Epithelial cell of proximal tubule (primary cell): ENCODE measurements around the gene CDH23. TPM values are rescaled to one million over a fixed set of nuclear protein-coding genes. Genes with fewer than 3 reads are reported as not detected.
A peak's percentile ranks its signal among the peaks of the same experiment; 100 is the strongest.

Experiments
- DNase-seq: peaks from one replicate; pipeline ENCODE4 v3.0.0-alpha.2; 2011; ENCODE audit warnings: low read depth
- H3K4me3 ChIP-seq: 2 replicates; pipeline ENCODE4 v1.5.1; 2011; ENCODE audit warnings: low read depth, mild to moderate bottlenecking, low read length
- CTCF ChIP-seq: conservative IDR thresholded peaks from 2 replicates; pipeline ENCODE4 v1.5.1; 2012; ENCODE audit warnings: low read depth, mild to moderate bottlenecking, low read length
- total RNA-seq: library from RNA; depleted of rRNA; stranded (reverse); fragments of >200 nt; gene quantifications from 2 replicates; pipeline ENCODE4 v1.2.3, GENCODE V29; 2015

Gene CDH23
- total RNA-seq, 1 donor from 2014 or later, result under 0.01 TPM

GRCh38 chr10:71708897-71709882, 312.5 kb downstream of the CDH23 start:
- no peak overlapping the region for H3K4me3 ChIP-seq
- peak; percentile 4 for TF ChIP-seq CTCF
- DNase-seq, result no peak

- TF ChIP-seq CTCF, result no peak
- DNase-seq, result no peak
- H3K4me3 ChIP-seq, result no peak overlapping the region
These were observed 313.8 kb downstream of the CDH23 start for GRCh38 chr10:71710519-71710918.

GRCh38 chr10:71711052-71711623, 314.4 kb downstream of the CDH23 start:
- TF ChIP-seq CTCF, result no peak
- no peak for DNase-seq
- H3K4me3 ChIP-seq, result no peak overlapping the region

- no peak for DNase-seq
- no peak overlapping the region for H3K4me3 ChIP-seq
- no peak for TF ChIP-seq CTCF
These were observed 315.4 kb downstream of the CDH23 start for GRCh38 chr10:71712170-71712569.

DNA sequence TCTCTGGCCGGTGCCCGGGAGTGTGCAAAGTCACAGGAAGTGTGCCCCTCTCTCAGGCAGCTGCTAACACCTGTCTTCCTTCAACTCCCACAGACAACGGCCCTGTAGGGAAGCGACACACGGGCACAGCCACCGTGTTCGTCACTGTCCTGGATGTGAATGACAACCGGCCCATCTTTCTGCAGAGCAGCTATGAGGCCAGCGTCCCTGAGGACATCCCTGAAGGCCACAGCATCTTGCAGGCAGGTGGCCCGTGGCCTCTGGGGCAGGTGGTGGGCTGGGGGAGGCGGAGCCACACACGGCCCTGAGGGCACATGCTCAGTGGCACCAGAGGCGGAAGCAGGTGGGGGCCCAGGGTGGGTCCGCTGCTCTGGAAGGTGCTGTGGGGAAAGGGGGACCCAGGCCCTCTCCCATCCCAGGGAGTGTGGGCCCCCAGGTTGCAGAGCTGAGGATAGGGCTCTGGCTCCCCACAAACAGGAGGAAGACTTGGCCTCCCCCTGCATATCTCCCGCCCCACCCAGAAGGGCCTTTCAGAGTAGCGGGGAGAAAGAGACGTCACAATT, 315.9 kb downstream of the CDH23 start:
- no peak overlapping the region for H3K4me3 ChIP-seq
- no peak for DNase-seq
- no peak for TF ChIP-seq CTCF

DNA sequence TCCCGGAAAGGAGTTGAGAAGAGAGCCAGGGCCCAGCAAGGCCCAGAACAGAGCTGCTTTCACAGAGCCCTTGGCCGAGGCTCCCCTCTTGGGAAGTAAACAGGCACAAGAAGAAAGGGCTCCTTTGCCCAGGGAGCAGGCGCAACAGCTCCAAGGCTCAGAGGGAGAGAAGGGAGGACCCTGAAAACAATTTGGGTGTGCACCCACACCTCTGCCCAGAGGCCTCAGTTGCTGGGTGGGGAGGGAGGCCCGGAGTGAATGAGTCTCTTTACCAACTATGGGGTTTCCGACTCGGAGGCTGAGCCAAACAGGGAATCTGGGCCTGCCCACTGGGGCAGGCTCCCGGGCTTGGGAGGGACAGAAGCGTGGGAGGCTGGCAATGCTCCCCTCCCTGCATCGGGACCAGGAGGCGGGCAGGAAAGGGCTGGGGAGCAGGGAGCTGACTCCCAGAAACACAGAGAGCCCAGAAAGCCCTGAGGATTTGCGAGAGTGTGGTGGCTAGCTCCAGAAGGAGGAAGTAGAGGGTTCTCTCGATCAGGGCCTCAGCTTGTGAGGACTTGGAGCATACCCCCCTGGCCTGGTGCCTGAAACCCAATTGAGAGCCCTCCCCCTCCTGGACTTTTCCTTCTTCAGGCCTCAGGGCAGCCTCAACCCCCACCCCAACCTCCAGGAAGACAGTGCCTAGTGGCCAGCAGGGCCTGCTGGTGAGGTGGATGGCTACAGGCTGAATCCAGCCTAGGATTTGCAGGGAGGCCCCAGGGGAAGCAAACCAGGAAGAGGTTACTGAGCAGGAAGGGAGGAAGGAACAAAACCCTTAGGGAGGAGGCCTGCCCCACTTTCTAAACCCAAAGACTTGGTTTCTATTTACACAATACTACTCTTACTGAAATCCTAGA, 316.7 kb downstream of the CDH23 start:
- no peak for DNase-seq
- TF ChIP-seq CTCF, result no peak
- H3K4me3 ChIP-seq, result no peak overlapping the region
